DMS 273 (cell line): ENCODE measurements around the gene PVR.
"Not testable (repeated sequence)": the region's sequence is repeated elsewhere in the genome, so short reads cannot be mapped to it uniquely, and the experiment has no call there.

Source experiments
- DNase-seq: peaks from one replicate; lab custom pipeline; 2025; ENCODE audit not compliant: unreplicated experiment; lab: John Stamatoyannopoulos, UW

PVR gene

DNA sequence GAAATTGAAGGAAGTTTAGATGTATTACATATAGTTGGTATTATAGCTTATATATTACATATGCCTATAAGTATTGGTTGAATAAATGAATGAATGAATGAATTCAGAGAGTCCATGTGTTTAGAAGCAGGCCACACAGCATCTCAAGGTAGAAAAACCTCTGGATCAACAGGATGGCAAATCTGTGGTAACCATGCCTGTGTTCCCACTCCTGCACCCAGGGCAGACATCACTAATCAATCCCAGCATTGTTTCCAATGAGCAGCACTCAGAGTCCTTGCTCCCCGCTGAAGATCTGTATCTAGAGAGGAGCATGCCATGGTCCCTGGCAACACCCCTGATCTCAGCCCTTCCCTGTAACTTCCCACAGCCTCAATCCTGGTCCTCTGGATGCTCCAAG, 28.5 kb downstream of the PVR start:
- peak; percentile 26 for DNase-seq

DNA sequence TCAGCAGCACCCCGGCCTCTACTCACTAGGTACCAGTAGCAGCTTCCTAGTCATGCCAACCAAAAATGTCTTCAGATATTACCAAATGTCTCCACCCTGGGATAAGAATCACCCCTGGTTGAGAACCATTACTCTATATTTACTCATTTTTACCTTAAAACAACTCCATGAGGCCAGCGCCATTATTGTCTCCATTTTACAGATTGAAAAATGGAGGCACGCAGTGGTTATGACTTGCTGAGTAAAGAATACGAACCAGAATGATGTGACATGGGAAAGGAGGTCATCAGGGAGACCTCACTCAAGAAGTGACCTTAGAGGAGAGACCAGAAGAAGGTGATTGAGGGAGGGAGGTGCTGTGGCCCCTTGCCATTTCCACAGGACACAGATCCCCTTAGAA, 29.8 kb downstream of the PVR start:
- DNase-seq: no peak

DNA sequence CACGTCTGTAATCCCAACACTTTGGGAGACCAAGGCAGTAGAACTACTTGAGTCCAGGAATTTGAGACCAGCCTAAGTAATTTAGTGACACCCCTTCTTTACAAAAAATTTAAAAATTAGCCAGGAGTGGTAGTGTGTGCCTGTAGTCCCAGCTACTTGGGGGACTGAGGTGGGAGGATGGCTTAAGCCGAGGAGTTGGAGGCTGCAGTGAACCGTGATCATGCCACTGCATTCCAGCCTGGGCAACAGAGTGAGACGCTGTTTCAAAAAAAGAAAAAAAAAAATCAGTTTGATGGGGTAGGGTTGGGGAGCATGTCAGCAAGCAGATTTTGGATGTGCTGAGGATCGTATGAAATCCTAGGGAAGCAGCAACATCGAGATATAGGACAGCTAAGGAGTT, 31.8 kb downstream of the PVR start:
- no peak for DNase-seq

DNA sequence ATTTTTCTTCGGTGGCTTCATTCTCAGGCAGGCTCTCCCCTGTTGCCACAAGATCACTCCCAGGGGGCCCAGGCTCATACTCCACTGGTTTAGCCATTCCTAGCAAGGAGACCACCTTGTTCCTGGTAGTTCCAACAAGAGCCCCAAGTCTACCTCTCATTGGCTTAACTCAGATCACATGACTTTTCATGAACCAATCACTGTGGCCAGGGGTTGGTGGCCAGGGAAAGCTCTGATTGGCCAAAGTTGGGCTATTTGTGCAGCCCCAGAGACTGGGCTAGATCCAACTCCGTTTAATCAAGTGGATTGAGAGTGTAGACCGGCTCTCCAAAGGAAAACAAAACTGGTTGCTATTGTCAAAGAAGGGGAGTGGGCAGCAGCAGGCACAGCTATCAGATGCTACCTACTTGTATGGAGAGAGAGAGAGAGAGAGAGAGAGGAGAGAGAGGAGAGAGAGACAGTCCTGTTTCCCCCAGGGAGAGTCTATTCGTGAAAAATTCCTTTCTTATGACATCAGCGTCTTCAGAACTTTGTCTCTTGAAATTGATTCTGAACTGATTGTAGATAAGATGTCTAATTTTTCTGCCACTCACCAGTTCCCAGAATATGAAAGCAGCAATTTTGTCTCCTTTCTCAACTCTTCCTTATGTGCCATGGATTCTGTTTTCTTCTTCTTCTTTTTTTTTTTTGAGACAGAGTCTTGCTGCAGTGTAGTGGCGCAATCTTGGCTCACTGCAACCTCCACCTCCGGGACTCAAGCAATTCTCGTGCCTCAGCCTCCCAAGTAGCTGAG, 33.5 kb downstream of the PVR start:
- DNase-seq: peak; percentile 68

DNA sequence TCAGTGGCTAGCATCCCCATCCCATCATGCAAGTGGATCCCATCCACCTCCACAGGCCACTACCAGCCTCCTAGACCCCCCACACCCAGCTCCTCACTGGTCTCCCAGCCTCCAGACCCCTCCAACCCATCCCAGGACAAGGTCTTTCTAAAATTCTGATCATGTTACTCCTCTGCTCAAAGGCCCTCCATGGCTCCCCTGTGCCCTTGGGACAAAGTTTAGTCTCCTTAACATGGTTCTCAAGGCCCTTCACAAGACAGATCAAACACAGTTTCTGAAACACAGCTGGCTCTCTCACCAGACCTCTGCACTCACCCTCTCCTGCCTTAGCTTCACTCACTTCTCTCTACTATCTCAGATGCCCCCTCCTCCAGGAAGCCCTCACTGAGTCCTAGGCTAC, 36.8 kb downstream of the PVR start:
- DNase-seq: no peak

DNA sequence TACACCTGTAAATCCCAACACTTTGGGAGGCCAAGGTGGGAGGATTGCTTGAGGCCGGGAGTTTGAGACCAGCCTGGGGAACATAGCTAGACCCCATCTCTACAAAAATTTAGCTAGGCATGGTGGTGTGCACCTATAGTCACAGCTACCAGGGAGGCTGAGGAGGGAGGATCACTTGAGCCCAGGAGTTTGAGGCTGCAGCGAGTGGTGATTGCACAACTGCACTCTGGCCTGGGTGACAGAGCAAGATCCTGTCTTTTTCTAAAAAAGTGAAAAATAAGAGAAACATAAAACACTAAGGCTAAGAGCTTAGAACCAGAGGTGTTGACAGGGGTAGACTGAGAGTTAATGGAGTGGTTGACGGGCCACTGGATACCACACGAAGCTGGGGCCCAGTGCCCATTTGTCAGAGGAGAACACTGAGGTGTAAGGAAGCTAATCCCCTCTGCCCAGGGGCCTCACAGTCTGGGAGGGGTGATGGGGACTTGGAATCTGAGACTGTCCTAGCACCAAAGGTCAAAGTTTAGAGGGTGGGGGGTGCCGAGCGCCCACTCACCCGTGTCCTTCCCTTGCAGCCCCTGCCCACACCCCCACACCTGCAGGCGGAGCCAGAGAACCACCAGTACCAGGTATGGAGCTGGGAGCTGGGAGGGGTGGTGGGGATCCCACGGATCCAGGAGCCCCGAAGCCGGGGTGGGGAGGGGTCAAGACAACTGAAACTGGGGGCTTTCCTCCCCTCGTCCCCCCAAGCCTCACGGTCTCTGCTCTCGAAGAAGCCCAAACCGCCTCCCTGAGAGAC, 38.5 kb downstream of the PVR start:
- no peak for DNase-seq

DNA sequence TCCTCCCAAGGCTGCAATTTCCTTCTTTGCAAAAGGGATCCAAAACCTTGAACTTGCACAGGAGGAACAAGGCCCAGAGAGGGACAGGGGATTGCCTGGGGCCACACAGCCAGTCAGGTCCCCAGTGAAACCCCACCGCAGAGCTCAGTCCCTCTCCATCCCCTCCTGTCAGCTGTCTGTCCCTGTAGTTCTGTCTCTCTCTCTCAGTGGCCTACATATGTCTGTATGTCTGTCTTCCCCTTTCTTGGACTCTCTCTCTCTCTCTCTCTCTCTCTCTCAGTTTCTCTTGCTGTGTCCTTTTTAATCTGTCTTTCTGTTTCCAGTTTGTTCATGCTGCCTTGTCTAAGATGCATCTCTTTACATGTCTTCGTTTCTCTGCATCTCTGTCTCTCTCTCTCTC, 39.1 kb downstream of the PVR start:
- no peak for DNase-seq

DNA sequence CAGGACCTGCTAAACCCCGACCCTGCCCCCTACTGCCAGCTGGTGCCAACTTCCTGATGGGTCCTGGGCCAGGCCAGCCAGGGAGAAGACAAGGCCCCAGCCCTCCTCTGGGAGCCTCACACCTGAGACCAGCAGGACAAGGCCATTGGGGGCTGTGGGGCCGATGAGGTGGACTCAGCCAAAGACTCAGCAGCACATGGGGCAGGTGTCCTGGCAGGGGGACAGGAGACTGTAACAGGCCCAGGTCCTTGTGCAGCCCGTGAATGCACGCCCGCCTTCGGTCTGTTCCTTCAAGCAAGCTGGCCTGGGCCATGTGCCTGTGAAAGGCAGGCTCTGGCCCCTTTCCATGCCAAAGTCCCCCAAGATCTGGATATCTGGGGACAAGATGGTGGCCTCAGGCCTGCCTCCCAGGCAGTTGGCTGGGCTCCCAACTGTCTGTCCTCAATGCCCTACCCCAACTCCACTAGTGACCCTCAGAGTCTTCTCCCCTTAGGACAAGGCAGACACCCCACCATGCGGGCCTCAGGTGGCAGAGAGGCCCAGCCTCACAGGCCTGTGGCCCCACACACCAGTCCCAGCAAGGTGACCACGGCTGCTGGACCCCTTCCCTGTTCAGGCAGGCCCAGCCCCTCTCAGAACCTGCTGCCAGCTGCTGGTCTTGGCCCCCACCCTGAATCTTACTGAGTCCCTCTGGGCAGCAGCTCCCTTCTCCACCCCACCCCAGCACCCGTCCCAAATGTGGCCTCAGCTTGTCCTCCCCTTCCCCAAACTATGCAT, 39.9 kb downstream of the PVR start:
- no peak for DNase-seq

DNA sequence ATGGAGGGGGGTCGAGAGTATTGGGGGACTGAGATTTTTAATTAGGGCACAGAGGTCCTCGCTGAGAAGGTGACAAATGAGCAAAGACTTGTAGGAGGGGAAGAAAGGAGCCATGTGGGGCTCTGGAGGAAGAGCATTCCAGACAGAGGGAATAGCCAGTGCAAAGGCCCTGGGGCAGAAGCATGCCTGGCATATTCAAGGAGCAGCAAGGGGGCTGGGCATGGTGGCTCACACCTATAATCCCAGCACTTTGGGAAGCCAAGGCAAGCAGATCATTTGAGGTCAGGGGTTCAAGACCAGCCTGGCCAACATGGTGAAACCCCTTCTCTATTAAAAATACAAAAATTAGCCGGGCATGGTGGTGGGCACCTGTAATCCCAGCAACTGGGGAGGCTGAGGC, 40.7 kb downstream of the PVR start:
- not testable (repeated sequence) for DNase-seq

DNA sequence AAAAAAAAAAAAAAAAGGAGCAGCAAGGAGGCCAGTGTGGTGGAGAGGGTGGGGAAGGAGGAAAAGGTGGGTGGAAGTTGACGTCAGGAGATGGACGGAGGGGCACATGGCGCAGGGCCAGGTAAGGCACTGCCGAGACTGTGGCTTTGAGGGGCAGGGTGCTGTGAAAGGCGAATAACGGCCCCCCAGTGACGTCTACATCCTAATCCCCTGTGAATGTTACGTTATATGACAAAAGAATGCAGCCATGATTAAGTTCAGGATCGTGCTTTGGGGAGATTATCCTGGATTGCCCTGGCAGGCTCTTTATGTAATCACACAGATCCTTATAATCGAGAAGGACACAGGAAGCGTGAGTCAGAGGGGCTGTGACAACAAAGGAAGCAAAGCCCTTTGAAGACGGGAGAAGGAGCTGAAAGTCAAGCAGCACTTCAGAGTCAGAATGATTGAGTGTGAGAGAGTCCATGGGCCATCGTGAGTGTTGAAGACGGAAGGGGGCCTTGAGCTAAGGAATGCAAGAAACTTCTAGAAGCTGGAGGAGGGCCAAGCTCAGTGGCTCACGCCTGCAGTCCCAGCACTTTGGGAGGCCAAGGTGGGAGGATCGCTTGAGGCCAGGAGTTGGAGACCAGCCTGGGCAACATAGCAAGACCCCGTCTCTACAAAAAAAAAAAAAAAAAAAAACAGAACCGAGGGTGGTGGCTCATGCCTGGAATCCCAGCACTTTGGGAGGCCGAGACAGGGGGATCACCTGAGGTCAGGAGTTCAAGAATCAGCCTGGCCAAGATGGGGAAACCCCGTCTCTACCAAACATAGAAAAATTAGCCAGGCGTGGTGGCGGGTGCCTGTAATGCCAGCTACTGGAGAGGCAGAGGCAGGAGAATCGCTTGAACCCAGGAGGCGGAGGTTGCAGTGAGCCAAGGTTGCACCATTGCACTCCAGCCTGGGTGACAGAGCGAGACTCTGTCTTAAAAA, 41.5 kb downstream of the PVR start:
- no peak for DNase-seq

DNA sequence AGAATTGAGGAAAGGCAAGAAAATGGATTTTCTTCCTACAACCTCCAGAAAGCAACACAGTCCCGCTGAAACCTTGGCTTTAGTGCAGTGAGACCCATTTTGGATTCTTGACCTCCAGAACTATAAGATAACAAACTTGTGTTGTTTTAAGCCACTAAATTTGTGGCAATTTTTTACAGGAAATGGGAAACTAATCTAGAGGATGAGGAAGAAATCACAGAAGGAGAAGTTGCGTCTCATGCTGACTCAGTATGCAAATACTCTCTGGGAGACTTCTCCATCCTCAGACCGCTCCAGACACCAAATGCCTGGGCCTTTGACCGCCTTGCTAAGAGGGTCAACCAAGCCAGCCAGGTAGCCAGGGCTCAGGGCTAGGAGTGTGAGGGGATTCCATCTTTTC, 42.2 kb downstream of the PVR start:
- DNase-seq: no peak

DNA sequence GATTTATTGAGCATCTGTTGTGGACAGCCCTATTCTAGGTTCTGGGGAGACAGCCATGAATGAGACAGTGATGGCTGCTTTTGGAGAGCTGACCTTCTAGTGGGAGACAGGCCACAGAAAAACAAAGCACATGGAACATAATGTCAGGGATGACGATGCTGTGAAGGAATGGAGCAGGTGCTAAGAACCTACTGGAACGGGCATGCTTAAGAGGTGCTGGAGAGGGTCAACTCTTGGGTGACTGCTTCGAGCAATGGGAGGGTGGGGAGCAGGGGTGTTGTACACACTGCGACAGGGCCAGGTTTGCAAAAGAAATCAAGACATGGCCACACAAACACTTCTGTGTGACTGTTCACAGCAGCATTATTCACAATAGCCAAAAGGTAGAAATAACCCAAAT, 43.2 kb downstream of the PVR start:
- DNase-seq: no peak

DNA sequence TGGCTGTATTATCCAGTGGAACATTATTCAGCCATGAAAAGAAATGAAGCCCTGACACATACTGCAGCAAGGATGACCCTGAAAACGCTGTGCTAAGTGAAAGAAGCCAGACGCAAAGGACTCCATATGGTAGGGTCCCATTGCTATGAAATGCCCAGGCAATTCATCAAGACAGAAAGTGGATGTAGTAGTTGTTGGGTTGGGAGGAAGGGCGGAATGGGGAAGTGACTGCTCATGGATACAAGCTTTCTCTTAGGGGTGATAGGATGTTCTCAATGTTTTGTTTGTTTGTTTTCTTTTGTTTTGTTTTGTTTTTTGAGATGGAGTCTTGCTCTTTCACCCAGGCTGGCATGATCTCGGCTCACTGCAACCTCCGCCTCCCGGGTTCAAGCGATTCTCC, 44.2 kb downstream of the PVR start:
- no peak for DNase-seq

DNA sequence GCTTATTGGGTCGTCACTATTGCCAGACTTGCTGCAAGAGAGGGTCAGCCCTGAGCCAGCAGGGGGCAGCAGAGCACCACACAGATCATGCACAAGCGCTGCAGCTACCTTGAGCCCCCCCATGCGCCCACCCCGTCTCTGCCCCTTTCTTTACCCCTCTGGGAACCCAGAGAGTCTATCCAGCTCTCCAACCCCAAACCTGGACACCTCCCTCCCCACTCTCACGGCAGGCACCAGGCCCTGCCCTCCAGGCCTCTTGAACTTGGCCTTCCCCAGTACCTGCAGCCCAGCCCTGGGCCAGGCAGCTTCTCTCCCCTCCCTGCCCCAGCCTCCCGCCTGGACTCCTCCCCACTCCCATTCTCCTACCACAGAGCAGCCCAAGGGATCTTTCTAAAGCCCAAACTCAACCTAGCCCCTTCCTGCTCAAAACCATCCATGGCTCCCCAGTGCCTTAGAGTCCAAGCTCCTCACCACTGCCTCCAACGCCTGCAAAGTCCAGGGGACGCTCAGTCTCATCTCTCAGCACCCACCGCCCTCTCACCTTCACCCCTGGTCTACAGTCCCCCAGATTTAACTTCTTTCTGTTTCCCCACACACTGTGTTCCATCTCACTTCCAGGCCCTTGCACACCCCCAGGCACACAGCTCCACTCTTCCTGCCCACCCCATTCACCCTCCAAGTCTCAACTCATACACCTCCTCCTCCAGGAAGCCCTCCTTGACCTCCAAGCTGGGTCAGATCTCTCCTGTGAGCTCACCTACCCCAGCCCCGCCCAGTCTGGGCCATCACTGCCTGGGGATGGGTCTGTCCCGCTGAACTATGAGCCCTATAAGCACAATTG, 45.8 kb downstream of the PVR start:
- peak; percentile 82 for DNase-seq

DNA sequence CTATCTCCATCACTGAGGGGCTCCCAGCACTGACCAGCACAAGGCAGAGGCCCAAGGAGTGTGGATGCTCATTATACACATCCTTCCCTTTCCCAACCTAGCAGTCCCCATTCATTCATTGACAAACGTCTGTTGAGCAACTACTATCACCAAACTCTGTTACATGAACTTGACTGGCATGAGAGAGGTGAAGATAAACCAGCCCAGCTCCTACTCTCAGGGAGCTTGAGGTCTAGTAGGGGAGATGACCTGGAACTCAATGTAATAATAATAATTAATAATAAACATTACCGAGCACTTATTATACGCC, 46.4 kb downstream of the PVR start:
- DNase-seq: no peak

DNA sequence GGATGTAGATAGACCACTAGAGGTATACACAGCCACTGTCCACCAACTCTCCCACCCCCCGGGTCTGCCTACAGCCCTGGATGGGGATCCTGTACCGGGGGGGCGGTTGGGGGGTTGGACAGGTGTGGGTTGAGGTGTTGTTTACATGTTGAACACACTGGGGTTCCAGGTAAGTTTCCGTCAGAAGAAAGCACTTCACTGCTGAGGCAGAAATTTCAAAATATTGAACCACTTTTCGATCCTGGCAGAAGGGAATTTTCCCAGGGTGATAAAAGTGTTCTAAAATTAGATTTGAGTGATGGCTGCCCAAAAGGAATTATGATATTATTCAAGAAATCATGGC, 48.6 kb downstream of the PVR start:
- no peak for DNase-seq

DNA sequence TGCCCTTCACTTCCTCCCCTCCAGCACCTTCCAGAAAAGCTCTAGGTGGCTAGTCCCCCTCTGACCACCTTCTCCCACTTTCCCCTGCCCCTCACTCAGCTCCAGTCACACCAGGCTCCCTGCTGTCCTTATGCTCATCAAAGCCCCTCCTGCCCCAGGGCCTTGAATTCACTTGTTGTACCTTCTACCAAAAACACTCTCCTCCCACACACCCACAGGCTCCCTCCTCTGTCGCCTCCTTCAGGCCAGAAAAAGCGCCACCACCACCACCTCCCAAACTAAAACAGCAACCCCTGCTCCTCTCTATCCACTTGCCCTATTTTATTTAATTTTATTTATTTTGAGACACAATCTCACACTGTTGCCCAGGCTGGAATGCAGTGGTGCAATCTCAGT, 50.5 kb downstream of the PVR start:
- peak; percentile 28 for DNase-seq

DNA sequence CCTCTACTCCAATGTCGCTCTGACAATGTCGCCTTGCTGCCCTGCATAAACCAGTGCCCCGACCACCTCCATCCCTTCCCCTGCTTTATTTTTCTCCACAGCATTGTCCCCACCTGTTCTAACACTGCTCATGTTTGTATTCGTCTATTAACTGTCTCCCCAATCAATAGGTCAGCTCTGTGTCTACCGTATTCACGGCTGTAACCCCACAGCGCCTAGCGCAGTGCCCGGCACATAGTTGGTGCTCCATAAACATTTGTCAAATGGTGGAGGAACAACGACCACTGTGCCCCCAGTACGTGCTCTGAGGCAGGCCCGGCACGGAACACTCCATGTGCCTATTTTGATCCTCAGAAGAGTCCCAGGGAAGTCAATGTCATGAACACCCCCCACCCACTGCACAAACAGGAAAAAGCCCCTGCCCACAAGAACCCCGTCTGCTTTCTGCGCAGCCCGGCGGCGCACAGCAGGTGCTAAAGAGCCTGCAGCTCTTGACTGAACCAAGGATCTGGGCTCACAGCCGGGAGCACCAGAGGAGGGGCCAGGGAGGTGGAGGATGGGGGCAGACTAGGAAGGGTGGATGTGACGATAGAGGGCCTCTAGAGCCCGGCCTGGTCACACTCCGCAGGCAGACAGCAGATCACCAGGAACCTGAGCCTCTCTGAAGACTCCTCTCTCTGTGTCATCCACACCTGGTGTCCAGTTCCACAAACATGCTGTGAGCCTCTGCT, 53.4 kb downstream of the PVR start:
- no peak for DNase-seq

DNA sequence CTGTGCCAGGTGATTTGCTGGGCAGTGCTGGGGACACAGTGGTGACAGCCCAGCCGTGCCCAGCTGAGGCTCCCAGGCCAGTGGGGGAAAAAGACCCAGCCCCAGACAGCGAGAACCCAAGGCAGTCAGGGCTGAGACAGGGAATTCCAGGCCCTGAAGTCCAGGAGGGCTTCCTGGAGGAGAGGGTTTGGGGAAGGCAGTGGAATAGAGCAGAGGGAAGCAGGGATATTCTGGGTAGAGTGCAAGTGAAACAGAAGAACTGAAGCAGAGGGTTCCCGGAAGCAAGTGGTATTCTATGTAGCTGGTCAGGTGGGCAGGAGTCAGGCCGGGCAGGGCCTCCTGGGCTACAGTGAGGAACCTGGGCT, 53.9 kb downstream of the PVR start:
- DNase-seq: no peak
